Sigmoid colon (tissue), 7 donors: ENCODE measurements around the gene PHC2. TPM values are rescaled to one million over a fixed set of nuclear protein-coding genes. Genes with fewer than 3 reads are reported as not detected.

Source experiments
- DNase-seq: peaks from one replicate; pipeline ENCODE4 v3.0.0-alpha.2; 2019
- H3K27ac ChIP-seq, 4 donors: fragments of 200-600 bp; sonication (generic); one replicate each; pipeline ENCODE4 v1.5.1; 2016 to 2019; ENCODE audit warnings: mild to moderate bottlenecking in 1 of 4
- H3K27me3 ChIP-seq, 3 donors: fragments of 200-600 bp; sonication (generic); one replicate each; pipeline ENCODE4 v1.5.1; 2019; ENCODE audit warnings: mild to moderate bottlenecking in 1 of 3
- H3K36me3 ChIP-seq, 4 donors: fragments of 200-600 bp; sonication (generic); one replicate each; pipeline ENCODE4 v1.5.1; 2016 to 2019
- H3K4me1 ChIP-seq, 4 donors: fragments of 200-600 bp; sonication (generic); one replicate each; pipeline ENCODE4 v1.5.1; 2017 to 2019
- H3K4me3 ChIP-seq, 4 donors: fragments of 200-600 bp; sonication (generic); one replicate each; pipeline ENCODE4 v1.5.1; 2017 to 2019; ENCODE audit warnings: mild to moderate bottlenecking in 2 of 4, moderate library complexity in 1 of 4
- H3K9me3 ChIP-seq, 4 donors: fragments of 200-600 bp in 3 of 4; sonication (generic) in 3 of 4; one replicate each; pipeline versions ENCODE4 v1.5.1 to v1.6.1; 2013 to 2019
- CTCF ChIP-seq, 4 experiments: fragments of 450-650 bp in 3 of 4; fragments of 200-600 bp in 1 of 4; IDR thresholded peaks; one replicate each; pipeline ENCODE4 v1.5.1; 2016 to 2019; ENCODE audit warnings: antibody characterized with exemption in 4 of 4, mild to moderate bottlenecking in 3 of 4, moderate library complexity in 2 of 4
- EP300 ChIP-seq, 4 donors: sonication (generic); formaldehyde crosslinking; IDR thresholded peaks; one replicate each; pipeline ENCODE4 v1.6.1; 2017; ENCODE audit warnings: antibody characterized with exemption in 4 of 4
- POLR2A ChIP-seq, 2 donors: fragments of 450-650 bp; IDR thresholded peaks; one replicate each; pipeline ENCODE4 v1.6.1; 2016; ENCODE audit warnings: antibody characterized with exemption in 2 of 2, mild to moderate bottlenecking in 2 of 2, moderate library complexity in 2 of 2
- POLR2AphosphoS5 ChIP-seq, 4 donors: sonication (generic); formaldehyde crosslinking; IDR thresholded peaks; one replicate each; pipeline ENCODE4 v1.6.1; 2017; ENCODE audit warnings: antibody characterized with exemption in 4 of 4
- WGBS, 2 donors: extraction: QIAGEN DNeasy Blood & Tissue Kit; methylation state at CpG; one replicate each; pipeline ENCODE4 v1.1.7; 2013; 5-methylcytosine and 5-hydroxymethylcytosine counted together
- intact Hi-C: fragments of 100-400 bp; cut with DNase I; formaldehyde crosslinking; loops from one replicate; pipeline ENCODE4 v1.15.1; 2023
- polyA plus RNA-seq, 3 donors: library from polyadenylated mRNA; stranded (reverse); fragments of 200-250 nt; gene quantifications; one replicate each; pipeline ENCODE4 v1.2.3, GENCODE V29; 2013
- total RNA-seq, 4 donors: library from RNA; depleted of rRNA; stranded (reverse); fragments of >200 nt; gene quantifications; one replicate each; pipeline ENCODE4 v1.1.0, GENCODE V29; 2016
- donor health status: healthy with polysubstance abuse.
- donor health status: Bipolar disorder and iron deficiency.
- donor health status: healthy.

Gene PHC2
- total and polyA plus RNA-seq, 7 donors, result 56.2 to 199 (median 96.3) TPM

GRCh38 chr1:33370301-33370700, 60.6 kb downstream of the PHC2 start:
- intact Hi-C loops, result loop anchor here (5.0 kb wide), 1 partner anchor 87 kb away; no protein-coding TSS in a partner anchor
- WGBS, 2 donors, result 81 to 88% methylated on average over 4 of the region's 4 CpGs
- H3K27ac ChIP-seq, result peak overlapping the region in 2 of 4 donors; percentile 55 to 64
- H3K4me3 ChIP-seq, result no peak overlapping the region
- H3K36me3 ChIP-seq, result peaks cover 0 to 31% (median 6%) of the 10 kb centered on the region in 4 donors
- TF ChIP-seq CTCF (IDR thresholded peaks at IDR 0.05) (no peak), POLR2A (IDR thresholded peaks at IDR 0.05) (no peak), POLR2AphosphoS5 (IDR thresholded peaks at IDR 0.05) (no peak), EP300 (IDR thresholded peaks at IDR 0.05) (no peak)
- no peaks in the 10 kb centered on the region for H3K9me3 ChIP-seq
- H3K27me3 ChIP-seq, result no peaks in the 10 kb centered on the region
- no peak for DNase-seq
- peaks cover 0 to 57% (median 48%) of the 10 kb centered on the region in 4 donors for H3K4me1 ChIP-seq

GRCh38 chr1:33369764-33370163, 61.1 kb downstream of the PHC2 start:
- Histone ChIP-seq H3K4me3 (no peak overlapping the region), H3K9me3 (no peaks in the 10 kb centered on the region), H3K27ac (peak overlapping the region in 2 of 4 donors; percentile 55 to 64), H3K27me3 (no peaks in the 10 kb centered on the region), H3K36me3 (peaks cover 0 to 31% (median 6%) of the 10 kb centered on the region in 4 donors), H3K4me1 (peaks cover 0 to 59% (median 50%) of the 10 kb centered on the region in 4 donors)
- no peak for DNase-seq
- WGBS, 2 donors, result 85 to 91% methylated on average over 2 of the region's 2 CpGs
- TF ChIP-seq EP300 (IDR thresholded peaks at IDR 0.05), result no peak
- no peak for TF ChIP-seq POLR2AphosphoS5 (IDR thresholded peaks at IDR 0.05)
- TF ChIP-seq POLR2A (IDR thresholded peaks at IDR 0.05), result no peak
- no peak for TF ChIP-seq CTCF (IDR thresholded peaks at IDR 0.05)
- intact Hi-C loops, result loop anchor here (5.0 kb wide), 3 partner anchors 88 to 237 kb away; no protein-coding TSS in a partner anchor

- WGBS, 2 donors, result 84 to 91% methylated on average over 9 of the region's 9 CpGs
- H3K27me3 ChIP-seq, result no peaks in the 10 kb centered on the region
- no peaks in the 10 kb centered on the region for H3K9me3 ChIP-seq
- no peak for DNase-seq
- H3K4me1 ChIP-seq, result peaks cover 0 to 59% (median 50%) of the 10 kb centered on the region in 4 donors
- H3K4me3 ChIP-seq, result no peak overlapping the region
- H3K36me3 ChIP-seq, result peaks cover 0 to 31% (median 6%) of the 10 kb centered on the region in 4 donors
- H3K27ac ChIP-seq, result no peak overlapping the region
- intact Hi-C loops, result loop anchor here (5.0 kb wide), 2 partner anchors 152 to 237 kb away; no protein-coding TSS in a partner anchor
- TF ChIP-seq POLR2AphosphoS5 (IDR thresholded peaks at IDR 0.05) (no peak), POLR2A (IDR thresholded peaks at IDR 0.05) (no peak), CTCF (IDR thresholded peaks at IDR 0.05) (no peak), EP300 (IDR thresholded peaks at IDR 0.05) (no peak)
Observed at GRCh38 chr1:33369081-33369480, 61.8 kb downstream of the PHC2 start.

- no peaks in the 10 kb centered on the region for H3K9me3 ChIP-seq
- no peak overlapping the region for H3K4me3 ChIP-seq
- 89 to 92% methylated on average over 15 of the region's 15 CpGs for WGBS, 2 donors
- DNase-seq, result no peak
- H3K36me3 ChIP-seq, result peaks cover 0 to 31% (median 6%) of the 10 kb centered on the region in 4 donors
- no peaks in the 10 kb centered on the region for H3K27me3 ChIP-seq
- peak overlapping the region in 2 of 4 donors; percentile 78 to 84 for H3K27ac ChIP-seq
- intact Hi-C loops, result loop anchor here (5.0 kb wide), 2 partner anchors 151 to 236 kb away; no protein-coding TSS in a partner anchor
- TF ChIP-seq POLR2A (IDR thresholded peaks at IDR 0.05), result no peak
- TF ChIP-seq CTCF (IDR thresholded peaks at IDR 0.05), result no peak
- TF ChIP-seq EP300 (IDR thresholded peaks at IDR 0.05), result no peak
- TF ChIP-seq POLR2AphosphoS5 (IDR thresholded peaks at IDR 0.05), result no peak
- peaks cover 0 to 59% (median 53%) of the 10 kb centered on the region in 4 donors for H3K4me1 ChIP-seq
Observed at GRCh38 chr1:33368431-33368830, 62.5 kb downstream of the PHC2 start.
